ENCODE measurements around the gene MORC2.

The MORC2 gene

GRCh38 chr22:30969532-30970355 lies 1.2 kb upstream of the MORC2 start:
- peaks cover 5% of the 10 kb centered on the region; the same call in 1 of the 2 replicates for H3K4me1 ChIP-seq (ENCODE audit: control insufficient read depth, insufficient read depth, low read length)
- peaks cover 16% of the 10 kb centered on the region for H3K9me3 ChIP-seq (ENCODE audit: control insufficient read depth, insufficient read depth, low read depth, low read length)
- CTCF ChIA-PET = interaction anchor here (0.9 to 1.5 kb wide), 4 partner anchors 10 to 138 kb away, joined by 3 to 5 read pairs (median 3); partner anchors contain the start of gene SELENOM
- TF ChIP-seq ZNF341 (tag by site-specific recombination; IDR thresholded peaks at IDR 0.05; ENCODE audit: low read depth) = peak; percentile 69
- no peak for TF ChIP-seq ZNF707 (tag by site-specific recombination; IDR thresholded peaks at IDR 0.05)
- peak; percentile 13; the same call in 1 of the 2 replicates for TF ChIP-seq ZFHX2 (tag by site-specific recombination; conservative IDR thresholded peaks at IDR 0.05)
- TF ChIP-seq YY2 (tag by site-specific recombination; IDR thresholded peaks at IDR 0.05) = no peak
- no peak for TF ChIP-seq ZNF239 (tag by site-specific recombination; IDR thresholded peaks at IDR 0.05)
- 0 out of 2 replicates have a peak, but pooled peaks have one; percentile 13 for TF ChIP-seq IKZF3 (tag by site-specific recombination; IDR thresholded peaks at IDR 0.05)
- TF ChIP-seq ZNF398 (tag by site-specific recombination; IDR thresholded peaks at IDR 0.05) = 0 out of 2 replicates have a peak, but pooled peaks have one; percentile 14
- TF ChIP-seq ZNF324 (tag by site-specific recombination; IDR thresholded peaks at IDR 0.05) = peak; percentile 35
- peak; percentile 33 for TF ChIP-seq GLIS2 (tag by site-specific recombination; IDR thresholded peaks at IDR 0.05)
- TF ChIP-seq HOXA7 (CRISPR knock-in tag; IDR thresholded peaks at IDR 0.05; ENCODE audit: borderline replicate concordance) = no peak
- peak; percentile 75 for TF ChIP-seq SP2 (tag by site-specific recombination; IDR thresholded peaks at IDR 0.05)
- 0 out of 2 replicates have a peak, but pooled peaks have one; percentile 22 for TF ChIP-seq KLF16 (tag by site-specific recombination; IDR thresholded peaks at IDR 0.05)
- 0 out of 2 replicates have a peak, but pooled peaks have one; percentile 33 for TF ChIP-seq ZNF660 (tag by site-specific recombination; IDR thresholded peaks at IDR 0.05)
- H3K27ac ChIP-seq (ENCODE audit: extremely low read depth, low read depth, low read length) = peak overlapping the region; percentile 95
- H3K4me3 ChIP-seq (ENCODE audit: low read depth, low read length) = peak overlapping the region; percentile 82
- POLR2A ChIA-PET = interaction anchor here (0.6 to 2.6 kb wide), 21 partner anchors 8 to 842 kb away, joined by 3 to 29 read pairs (median 5); partner anchors contain the start of genes INPP5J, LIMK2, PIK3IP1 and RNF185
- peaks cover 21 to 59% of the 10 kb centered on the region in 2 experiments; a peak in 2 of 3 replicates for H3K36me3 ChIP-seq (ENCODE audit: control insufficient read depth in 2 of 2, insufficient read depth in 1 of 2, low read length in 2 of 2)

- Histone ChIP-seq H3K4me1 (ENCODE audit: control insufficient read depth, insufficient read depth, low read length) (peaks cover 5% of the 10 kb centered on the region; the same call in 1 of the 2 replicates), H3K36me3 (ENCODE audit: control insufficient read depth in 2 of 2, insufficient read depth in 1 of 2, low read length in 2 of 2) (peaks cover 14 to 52% of the 10 kb centered on the region in 2 experiments; a peak in 2 of 3 replicates), H3K9me3 (ENCODE audit: control insufficient read depth, insufficient read depth, low read depth, low read length) (peaks cover 13% of the 10 kb centered on the region), H3K4me3 (ENCODE audit: low read depth, low read length) (peak within 1 kb of the TSS; percentile 82), H3K27ac (ENCODE audit: extremely low read depth, low read depth, low read length) (peak within 1 kb of the TSS; percentile 95)
- ChIA-PET CTCF (interaction anchor here (0.7 to 1.5 kb wide), 6 partner anchors 24 to 243 kb away, joined by 3 to 5 read pairs (median 3); partner anchors contain the start of genes LIMK2 and SELENOM), POLR2A (interaction anchor here (0.6 to 2.6 kb wide), 29 partner anchors 8 to 843 kb away, joined by 3 to 29 read pairs (median 4); partner anchors contain the start of genes DRG1, INPP5J, LIMK2 and PES1)
- TF ChIP-seq ZNF692 (tag by site-specific recombination; IDR thresholded peaks at IDR 0.05) = no peak
- no peak for TF ChIP-seq AEBP2 (tag by site-specific recombination; IDR thresholded peaks at IDR 0.05; ENCODE audit: borderline replicate concordance)
- TF ChIP-seq ZNF133 (tag by site-specific recombination; IDR thresholded peaks at IDR 0.05) = no peak
- TF ChIP-seq GLIS1 (tag by site-specific recombination; IDR thresholded peaks at IDR 0.05) = no peak
- TF ChIP-seq ZNF394 (tag by site-specific recombination; IDR thresholded peaks at IDR 0.05; ENCODE audit: borderline replicate concordance) = no peak
- TF ChIP-seq ZNF302 (tag by site-specific recombination; IDR thresholded peaks at IDR 0.05; ENCODE audit: low read depth) = no peak
- no peak for TF ChIP-seq ZNF138 (tag by site-specific recombination; IDR thresholded peaks at IDR 0.05; ENCODE audit: borderline replicate concordance)
- peak; percentile 78 for TF ChIP-seq YY2 (tag by site-specific recombination; IDR thresholded peaks at IDR 0.05)
- TF ChIP-seq ZNF510 (tag by site-specific recombination; IDR thresholded peaks at IDR 0.05; ENCODE audit: insufficient replicate concordance) = no peak
- TF ChIP-seq ZNF768 (tag by site-specific recombination; IDR thresholded peaks at IDR 0.05) = no peak
- TF ChIP-seq ZNF600 (tag by site-specific recombination; IDR thresholded peaks at IDR 0.05) = no peak
- TF ChIP-seq ZNF585B (tag by site-specific recombination; IDR thresholded peaks at IDR 0.05) = no peak
- TF ChIP-seq ELK4 (IDR thresholded peaks at IDR 0.05; ENCODE audit: borderline replicate concordance, low read depth, low read length) = no peak; the same call in 1 of the 2 replicates
- 0 out of 2 replicates have a peak, but pooled peaks have one; percentile 33 for TF ChIP-seq ZNF626 (tag by site-specific recombination; IDR thresholded peaks at IDR 0.05)
- no peak for TF ChIP-seq ZNF324 (tag by site-specific recombination; IDR thresholded peaks at IDR 0.05)
- TF ChIP-seq ZNF184 (tag by site-specific recombination; IDR thresholded peaks at IDR 0.05) = no peak
Measured at GRCh38 chr22:30968924-30969531, 454 bp upstream of the MORC2 start, which contains the start of gene TUG1. Gene TUG1, plus strand, starts transcription at chr22:30969265.
